Osteocyte (in vitro differentiated cells): Measurements from ENCODE around the gene FAM171A2. TPM values are rescaled to one million over a fixed set of nuclear protein-coding genes. Genes with fewer than 3 reads are reported as not detected.
A peak's percentile ranks its signal among the peaks of the same experiment; 100 is the strongest.
"Not testable (repeated sequence)": the region's sequence is repeated elsewhere in the genome, so short reads cannot be mapped to it uniquely, and the experiment has no call there.

Source experiments
- DNase-seq: peaks from one replicate; pipeline ENCODE4 v3.0.0; 2021; ENCODE audit warnings: mixed read lengths; ENCODE audit not compliant: unreplicated experiment; ENCODE audit errors: extremely low spot score
- H3K27ac Mint-ChIP-seq: one replicate; pipeline ENCODE4 v1.8.0; 2021; ENCODE audit warnings: mild to moderate bottlenecking, mixed read lengths; ENCODE audit not compliant: unreplicated experiment
- H3K27me3 Mint-ChIP-seq: one replicate; pipeline ENCODE4 v1.8.0; 2021; ENCODE audit warnings: mixed read lengths; ENCODE audit not compliant: unreplicated experiment
- H3K36me3 Mint-ChIP-seq: one replicate; pipeline ENCODE4 v1.8.0; 2021; ENCODE audit warnings: mixed read lengths; ENCODE audit not compliant: unreplicated experiment
- H3K4me1 Mint-ChIP-seq: one replicate; pipeline ENCODE4 v1.8.0; 2021; ENCODE audit warnings: mixed read lengths; ENCODE audit not compliant: unreplicated experiment
- H3K4me3 Mint-ChIP-seq: one replicate; pipeline ENCODE4 v1.8.0; 2021; ENCODE audit warnings: mild to moderate bottlenecking, moderate library complexity, mixed read lengths; ENCODE audit not compliant: unreplicated experiment
- H3K9me3 Mint-ChIP-seq: one replicate; pipeline ENCODE4 v1.8.0; 2021; ENCODE audit warnings: mixed read lengths; ENCODE audit not compliant: unreplicated experiment
- total RNA-seq: library from RNA; stranded (reverse); gene quantifications from 2 replicates; pipeline ENCODE4 v1.2.1, GENCODE V29; 2021
- TF ChIP-seq, protein P1 (sequence below): fragments of 200-600 bp; sonication (generic); IDR thresholded peaks from 2 replicates; pipeline ENCODE4 v1.5.0; 2021; ENCODE audit warnings: antibody characterized with exemption, mild to moderate bottlenecking, moderate library complexity

Gene FAM171A2
- total RNA-seq, 1 donor from 2014 or later: 26.9 TPM

DNA sequence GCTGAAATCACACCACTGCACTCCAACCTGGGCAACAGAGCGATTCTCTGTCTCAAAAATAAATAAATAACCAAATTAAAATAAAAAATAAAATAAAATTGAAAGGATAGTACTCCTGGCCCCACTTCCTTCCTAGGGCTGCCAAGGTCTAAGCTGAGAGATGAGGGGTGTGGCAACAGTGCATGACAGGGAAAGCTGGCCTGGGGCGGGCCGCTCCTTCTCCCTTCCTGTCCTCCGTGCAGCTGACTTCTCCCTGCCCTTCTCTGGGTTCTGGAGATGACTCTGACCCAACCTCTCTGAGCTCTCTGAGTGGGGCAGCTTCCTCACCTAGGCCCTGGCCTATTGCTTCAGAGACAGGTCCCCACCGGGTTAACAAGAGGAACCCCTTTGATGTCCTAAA, 30.3 kb downstream of the FAM171A2 start:
- Mint-ChIP-seq H3K4me3 (no peak overlapping the region), H3K27me3 (peaks cover 12% of the 10 kb centered on the region), H3K36me3 (no peaks in the 10 kb centered on the region), H3K4me1 (peaks cover 3% of the 10 kb centered on the region), H3K27ac (no peak overlapping the region), H3K9me3 (no peaks in the 10 kb centered on the region)
- no peak for DNase-seq
- TF ChIP-seq, protein P1, sequence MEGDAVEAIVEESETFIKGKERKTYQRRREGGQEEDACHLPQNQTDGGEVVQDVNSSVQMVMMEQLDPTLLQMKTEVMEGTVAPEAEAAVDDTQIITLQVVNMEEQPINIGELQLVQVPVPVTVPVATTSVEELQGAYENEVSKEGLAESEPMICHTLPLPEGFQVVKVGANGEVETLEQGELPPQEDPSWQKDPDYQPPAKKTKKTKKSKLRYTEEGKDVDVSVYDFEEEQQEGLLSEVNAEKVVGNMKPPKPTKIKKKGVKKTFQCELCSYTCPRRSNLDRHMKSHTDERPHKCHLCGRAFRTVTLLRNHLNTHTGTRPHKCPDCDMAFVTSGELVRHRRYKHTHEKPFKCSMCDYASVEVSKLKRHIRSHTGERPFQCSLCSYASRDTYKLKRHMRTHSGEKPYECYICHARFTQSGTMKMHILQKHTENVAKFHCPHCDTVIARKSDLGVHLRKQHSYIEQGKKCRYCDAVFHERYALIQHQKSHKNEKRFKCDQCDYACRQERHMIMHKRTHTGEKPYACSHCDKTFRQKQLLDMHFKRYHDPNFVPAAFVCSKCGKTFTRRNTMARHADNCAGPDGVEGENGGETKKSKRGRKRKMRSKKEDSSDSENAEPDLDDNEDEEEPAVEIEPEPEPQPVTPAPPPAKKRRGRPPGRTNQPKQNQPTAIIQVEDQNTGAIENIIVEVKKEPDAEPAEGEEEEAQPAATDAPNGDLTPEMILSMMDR: no peak

DNA sequence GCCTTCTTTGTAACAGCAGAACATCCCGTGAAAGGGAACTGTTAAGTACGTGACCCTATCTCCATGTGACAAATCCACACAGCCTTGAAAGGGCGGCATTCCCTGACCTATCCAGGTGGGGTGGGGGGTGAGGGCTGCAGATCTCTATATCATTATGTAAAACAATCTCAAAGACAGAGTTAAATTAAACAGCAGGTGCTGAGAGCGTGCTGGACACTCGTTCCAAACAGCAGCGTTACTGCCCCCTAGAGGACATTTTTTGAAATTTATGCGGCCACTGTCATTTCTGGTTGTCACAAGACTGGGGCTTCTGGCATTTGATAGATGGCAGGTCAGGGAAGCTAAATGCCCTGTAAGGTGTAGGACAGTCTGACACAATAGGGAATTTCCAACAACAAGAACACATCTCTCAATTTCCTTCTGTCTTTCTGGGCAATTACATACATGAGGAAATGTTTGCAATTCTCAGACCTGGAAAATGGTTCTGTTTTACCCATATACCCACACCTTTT, 32.3 kb downstream of the FAM171A2 start:
- H3K4me3 Mint-ChIP-seq: no peak overlapping the region
- H3K36me3 Mint-ChIP-seq: no peaks in the 10 kb centered on the region
- H3K27ac Mint-ChIP-seq: no peak overlapping the region
- no peak for DNase-seq
- H3K27me3 Mint-ChIP-seq: peaks cover 4% of the 10 kb centered on the region
- no peaks in the 10 kb centered on the region for H3K9me3 Mint-ChIP-seq
- peaks cover 10% of the 10 kb centered on the region for H3K4me1 Mint-ChIP-seq
- TF ChIP-seq, protein P1: peak; percentile 80

- not testable (repeated sequence) for H3K27ac Mint-ChIP-seq, H3K27me3 Mint-ChIP-seq
Observed at GRCh38 chr17:44330263-44330662, 33.4 kb downstream of the FAM171A2 start.

GRCh38 chr17:44329516-44329915, 34.1 kb downstream of the FAM171A2 start:
- H3K4me3 Mint-ChIP-seq, H3K9me3 Mint-ChIP-seq, H3K27me3 Mint-ChIP-seq, H3K36me3 Mint-ChIP-seq, DNase-seq, H3K27ac Mint-ChIP-seq: not testable (repeated sequence)
- peaks cover 20% of the 10 kb centered on the region for H3K4me1 Mint-ChIP-seq

More at GRCh38 chr17:44330263-44330662, 33.4 kb downstream of the FAM171A2 start:
- not testable (repeated sequence) for H3K4me3 Mint-ChIP-seq, DNase-seq, H3K36me3 Mint-ChIP-seq, H3K9me3 Mint-ChIP-seq
- H3K4me1 Mint-ChIP-seq: peaks cover 19% of the 10 kb centered on the region

DNA sequence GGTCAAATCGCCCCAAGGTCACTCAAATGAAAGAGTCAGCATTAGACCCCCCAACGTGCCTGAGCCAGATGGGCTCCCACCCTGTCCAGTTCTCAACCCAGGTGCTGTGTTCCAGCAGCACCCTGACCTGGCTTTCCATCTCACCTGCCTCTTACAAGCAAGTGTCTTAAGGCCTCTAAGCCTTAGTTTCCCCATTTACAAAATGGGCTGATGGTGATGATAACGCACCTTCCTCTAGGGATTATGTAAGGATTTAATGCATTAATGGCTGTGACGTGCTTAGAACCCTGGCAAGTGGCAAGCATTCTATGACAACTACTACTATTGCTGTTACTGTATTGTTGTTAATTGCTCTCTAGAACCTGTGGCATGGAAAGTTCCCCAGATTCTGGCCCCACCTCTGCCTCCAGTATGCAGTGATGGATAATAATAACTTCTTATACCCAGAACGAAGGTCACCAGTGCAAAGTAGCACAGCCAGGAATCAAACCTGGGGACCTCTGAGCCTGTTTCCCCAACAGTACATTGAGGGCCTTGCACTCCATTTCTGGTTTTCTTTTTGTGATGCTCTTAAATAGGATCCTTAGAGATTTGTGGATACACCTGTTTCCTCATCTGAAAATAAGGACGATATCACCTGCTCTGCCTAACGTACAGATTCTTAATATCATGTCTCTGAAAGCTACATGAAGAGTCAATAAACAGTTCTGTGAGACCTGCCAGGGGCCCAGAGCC, 35.8 kb downstream of the FAM171A2 start:
- no peaks in the 10 kb centered on the region for H3K36me3 Mint-ChIP-seq
- no peak for DNase-seq
- H3K4me3 Mint-ChIP-seq: no peak overlapping the region
- H3K9me3 Mint-ChIP-seq: no peaks in the 10 kb centered on the region
- H3K27me3 Mint-ChIP-seq: no peaks in the 10 kb centered on the region
- no peak overlapping the region for H3K27ac Mint-ChIP-seq
- H3K4me1 Mint-ChIP-seq: peaks cover 28% of the 10 kb centered on the region
- TF ChIP-seq, protein P1: no peak

- TF ChIP-seq, protein P1: no peak
- Mint-ChIP-seq H3K36me3 (peaks cover 2% of the 10 kb centered on the region), H3K27me3 (no peaks in the 10 kb centered on the region), H3K4me1 (peaks cover 29% of the 10 kb centered on the region), H3K9me3 (no peaks in the 10 kb centered on the region), H3K27ac (peak overlapping the region; percentile 32), H3K4me3 (peak overlapping the region; percentile 60)
- peak; percentile 98 for DNase-seq
Observed at GRCh38 chr17:44326861-44327444, 36.7 kb downstream of the FAM171A2 start.
